H1 (cell line): ENCODE data around the gene APPL2. TPM values are rescaled to one million over a fixed set of nuclear protein-coding genes. Genes with fewer than 3 reads are reported as not detected.
"Not testable (repeated sequence)": the region's sequence is repeated elsewhere in the genome, so short reads cannot be mapped to it uniquely, and the experiment has no call there.

ENCODE experiments used
- CTCF ChIA-PET: fragments of 300-600 bp; sonication (Branson Sonifier 250); formaldehyde crosslinking; loops from one replicate; lab custom pipeline; 2021; ENCODE audit not compliant: partially characterized antibody; lab: Charles Lee
- POLR2A ChIA-PET: fragments of 300-600 bp; sonication (Branson Sonifier 250); formaldehyde crosslinking; loops from one replicate; lab custom pipeline; 2021; ENCODE audit warnings: inconsistent platforms; ENCODE audit not compliant: partially characterized antibody; lab: Charles Lee
- DNase-seq, 2 experiments: peaks; one replicate each; pipeline versions ENCODE4 v3.0.0 to v3.0.0-alpha.2; 2010 to 2022; ENCODE audit warnings: low spot score in 2 of 2, low read depth in 1 of 2, mixed read lengths in 1 of 2
- FAIRE-seq: peaks from 2 replicates; lab custom pipeline; 2011; peaks lifted over from hg19 to GRCh38; lab: Jason Lieb, UNC
- H2AFZ ChIP-seq: 2 replicates; pipeline ENCODE4 v1.8.1; 2012; ENCODE audit warnings: low read length, inconsistent platforms
- H2AK5ac ChIP-seq: 2 replicates; pipeline ENCODE4 v1.6.1; 2013; ENCODE audit warnings: low read depth, low read length
- H2BK120ac ChIP-seq: replicated peaks from 2 replicates; pipeline ENCODE3; 2013; ENCODE audit warnings: low read depth, low read length, inconsistent platforms
- H2BK12ac ChIP-seq: 2 replicates; pipeline ENCODE4 v1.6.1; 2013; ENCODE audit warnings: low read depth, low read length
- H2BK15ac ChIP-seq: 2 replicates; pipeline ENCODE4 v1.6.1; 2013; ENCODE audit warnings: low read length
- H2BK20ac ChIP-seq: 2 replicates; pipeline ENCODE4 v1.6.1; 2013; ENCODE audit warnings: low read length
- H2BK5ac ChIP-seq: 2 replicates; pipeline ENCODE4 v1.6.1; 2013; ENCODE audit warnings: low read depth, low read length
- H3K14ac ChIP-seq: 2 replicates; pipeline ENCODE4 v1.6.1; 2013; ENCODE audit warnings: inconsistent platforms; ENCODE audit not compliant: insufficient read length
- H3K18ac ChIP-seq: 2 replicates; pipeline ENCODE4 v1.6.1; 2013; ENCODE audit warnings: low read length; ENCODE audit errors: extremely low read depth
- H3K23ac ChIP-seq: 2 replicates; pipeline ENCODE4 v1.6.1; 2013; ENCODE audit warnings: inconsistent platforms; ENCODE audit not compliant: insufficient read length
- H3K23me2 ChIP-seq: 2 replicates; pipeline ENCODE4 v1.6.1; 2013; ENCODE audit warnings: low read depth, low read length
- H3K27ac ChIP-seq: 2 replicates; pipeline ENCODE4 v1.6.1; 2011; ENCODE audit warnings: low read depth, low read length, inconsistent platforms
- H3K27me3 ChIP-seq, 4 experiments: replicated peaks in 1 of 4; 1 replicate in 1 of 4; 2 replicates in 3 of 4; pipeline versions ENCODE4 v1.6.1 to v1.8.1; 2011 to 2013; ENCODE audit warnings: low read length in 3 of 4, mild to moderate bottlenecking in 3 of 4, inconsistent platforms in 2 of 4, mixed read lengths in 2 of 4, moderate library complexity in 1 of 4; ENCODE audit not compliant: control insufficient read depth in 3 of 4, insufficient read depth in 3 of 4; ENCODE audit errors: extremely low read depth in 1 of 4
- H3K36me3 ChIP-seq, 4 experiments: 2 replicates each; pipeline versions ENCODE4 v1.6.1 to v1.8.1; 2011 to 2013; ENCODE audit warnings: mild to moderate bottlenecking in 4 of 4, low read length in 3 of 4, moderate library complexity in 2 of 4, control low read depth in 1 of 4, inconsistent platforms in 1 of 4; ENCODE audit not compliant: insufficient read depth in 4 of 4, control insufficient read depth in 2 of 4
- H3K4ac ChIP-seq: replicated peaks from 2 replicates; pipeline ENCODE3; 2013; ENCODE audit warnings: low read length, low read depth, mixed read lengths, inconsistent platforms; ENCODE audit not compliant: insufficient read length
- H3K4me1 ChIP-seq, 4 experiments: replicated peaks in 1 of 4; 1 replicate in 1 of 4; 2 replicates in 3 of 4; pipeline versions ENCODE4 v1.6.1 to v1.8.1; 2011 to 2013; ENCODE audit warnings: low read length in 3 of 4, inconsistent platforms in 2 of 4, mixed read lengths in 1 of 4; ENCODE audit not compliant: insufficient read depth in 4 of 4, control insufficient read depth in 3 of 4
- H3K4me2 ChIP-seq, 2 experiments: 2 replicates each; pipeline versions ENCODE4 v1.6.1 to v1.8.1; 2011 to 2013; ENCODE audit warnings: low read depth in 2 of 2, low read length in 2 of 2, control low read depth in 1 of 2, inconsistent platforms in 1 of 2, mild to moderate bottlenecking in 1 of 2; ENCODE audit not compliant: insufficient read depth in 1 of 2
- H3K4me3 ChIP-seq, 4 experiments: fragments of 200-600, 300-600 bp in 1 of 4; sonication (generic), shearing (Covaris generic), sonication (Bioruptor Twin) in 1 of 4; 2 replicates each; pipeline versions ENCODE4 v1.5.1 to v1.8.1; 2011 to 2016; ENCODE audit warnings: low read length in 4 of 4, low read depth in 3 of 4, control low read depth in 2 of 4, inconsistent platforms in 2 of 4, mild to moderate bottlenecking in 2 of 4, mixed read lengths in 1 of 4, moderate library complexity in 1 of 4; ENCODE audit not compliant: insufficient read depth in 2 of 4; ENCODE audit errors: extremely low read depth in 1 of 4
- H3K56ac ChIP-seq: replicated peaks from 2 replicates; pipeline ENCODE3; 2013; ENCODE audit warnings: low read depth, mild to moderate bottlenecking, mixed read lengths, low read length, inconsistent platforms; ENCODE audit not compliant: insufficient read length
- H3K79me1 ChIP-seq: 2 replicates; pipeline ENCODE4 v1.6.1; 2013; ENCODE audit warnings: low read depth, low read length, control low read depth
- H3K79me2 ChIP-seq, 2 experiments: 2 replicates each; pipeline versions ENCODE4 v1.6.1 to v1.8.1; 2012 to 2013; ENCODE audit warnings: low read length in 2 of 2, mild to moderate bottlenecking in 2 of 2, inconsistent platforms in 1 of 2; ENCODE audit not compliant: insufficient read depth in 2 of 2, control insufficient read depth in 1 of 2
- H3K9ac ChIP-seq, 4 experiments: replicated peaks in 1 of 4; 1 replicate in 1 of 4; 2 replicates in 3 of 4; pipeline versions ENCODE4 v1.6.1 to v1.8.1; 2011 to 2013; ENCODE audit warnings: low read depth in 3 of 4, low read length in 3 of 4, control low read depth in 2 of 4, mild to moderate bottlenecking in 2 of 4, moderate library complexity in 2 of 4, inconsistent platforms in 1 of 4; ENCODE audit errors: extremely low read depth in 1 of 4
- H3K9me3 ChIP-seq, 2 experiments: 2 replicates each; pipeline versions ENCODE4 v1.6.1 to v1.8.1; 2012 to 2013; ENCODE audit warnings: mild to moderate bottlenecking in 2 of 2, moderate library complexity in 2 of 2, control low read depth in 1 of 2, inconsistent platforms in 1 of 2, low read depth in 1 of 2, low read length in 1 of 2, mixed read lengths in 1 of 2; ENCODE audit not compliant: insufficient read depth in 2 of 2
- H4K20me1 ChIP-seq, 2 experiments: replicated peaks in 1 of 2; 2 replicates each; pipeline versions ENCODE3 to v1.8.1; 2011 to 2013; ENCODE audit warnings: inconsistent platforms in 2 of 2, low read length in 2 of 2, mild to moderate bottlenecking in 1 of 2; ENCODE audit not compliant: insufficient read depth in 2 of 2, control insufficient read depth in 1 of 2
- H4K5ac ChIP-seq: 2 replicates; pipeline ENCODE4 v1.6.1; 2013; ENCODE audit warnings: low read length, low read depth, mixed read lengths, inconsistent platforms; ENCODE audit not compliant: insufficient read length
- H4K8ac ChIP-seq: 2 replicates; pipeline ENCODE4 v1.8.0; 2013; ENCODE audit warnings: mild to moderate bottlenecking, moderate library complexity, low read length, inconsistent platforms; ENCODE audit not compliant: insufficient read depth; ENCODE audit errors: extremely low read depth
- H4K91ac ChIP-seq: replicated peaks from 2 replicates; pipeline ENCODE3; 2013; ENCODE audit warnings: low read length, mixed read lengths, inconsistent platforms; ENCODE audit not compliant: insufficient read length
- WGBS, 2 experiments: shearing (Covaris generic) in 1 of 2; methylation state at CpG; one replicate each; pipeline versions ENCODE4 v1.1.6 to v1.1.7; 2013 to 2015; ENCODE audit warnings: low lambda C conversion rate in 2 of 2, mixed read lengths in 2 of 2, inconsistent platforms in 1 of 2, low coverage in 1 of 2, missing lambda C conversion rate in 1 of 2; ENCODE audit not compliant: insufficient replicate concordance in 2 of 2, insufficient coverage in 1 of 2, insufficient read length in 1 of 2; ENCODE audit errors: extremely low coverage in 1 of 2, missing lambda C conversion rate in 1 of 2; 5-methylcytosine and 5-hydroxymethylcytosine counted together
- polyA plus RNA-seq, 7 experiments: library from polyadenylated mRNA; depleted of rRNA in 3 of 7; stranded (reverse) in 5 of 7; unstranded in 2 of 7; fragments of >200 nt in 5 of 7; fragments of 200-250 nt in 2 of 7; gene quantifications; 1 replicate in 5 of 7; 2 replicates in 1 of 7; 4 replicates in 1 of 7; pipeline versions ENCODE4 v1.2.1 to v1.2.3, GENCODE V29; 2011 to 2013; ENCODE audit warnings: missing spikeins in 2 of 7, mixed read lengths in 2 of 7
- total RNA-seq: library from RNA; stranded (reverse); fragmentation: NEBNext Ultra II Directional; extraction: Animal tissue kit (Norgen Biotek cat#: 25700); gene quantifications from 2 replicates; pipeline ENCODE4 v1.2.1, GENCODE V29; 2021

Gene APPL2
- total and polyA plus RNA-seq, 2 of the 8 experiments (the other 6 are each of a cell fraction or from before 2014, with no cell fraction given) = 8.9 to 22.9 TPM

DNA sequence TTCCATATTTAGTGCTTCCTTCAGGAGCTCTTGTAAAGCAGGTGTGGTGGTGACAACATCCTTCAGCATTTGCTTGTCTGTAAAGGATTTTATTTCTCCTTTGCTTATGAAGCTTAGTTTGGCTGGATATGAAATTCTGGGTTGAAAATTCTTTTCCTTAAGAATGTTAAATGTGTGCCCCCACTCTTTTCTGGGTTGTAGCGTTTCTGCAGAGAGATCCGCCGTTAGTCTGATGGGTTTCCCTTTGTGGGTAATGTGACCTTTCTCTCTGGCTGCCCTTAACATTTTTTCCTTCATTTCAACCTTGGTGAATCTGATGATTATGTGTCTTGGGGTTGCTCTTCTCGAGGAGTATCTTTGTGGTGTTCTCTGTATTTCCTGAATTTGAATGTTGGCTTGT, 52.6 kb downstream of the APPL2 start:
- H3K4me1 ChIP-seq, H2AK5ac ChIP-seq, H2BK5ac ChIP-seq, H4K20me1 ChIP-seq, H4K91ac ChIP-seq, H2BK12ac ChIP-seq, H2BK120ac ChIP-seq, H4K8ac ChIP-seq, H3K18ac ChIP-seq, H3K9me3 ChIP-seq, H3K56ac ChIP-seq, H3K9ac ChIP-seq, H3K79me1 ChIP-seq, H3K79me2 ChIP-seq, H3K23me2 ChIP-seq, H4K5ac ChIP-seq, H3K4ac ChIP-seq, H2AFZ ChIP-seq, CTCF ChIA-PET, H2BK15ac ChIP-seq, H3K14ac ChIP-seq, H3K4me3 ChIP-seq, H3K23ac ChIP-seq, H3K27ac ChIP-seq, H2BK20ac ChIP-seq, FAIRE-seq, H3K4me2 ChIP-seq, H3K27me3 ChIP-seq, POLR2A ChIA-PET, DNase-seq: not testable (repeated sequence)
- peaks cover 2 to 23% (median 3%) of the 10 kb centered on the region in 4 experiments; a peak in 7 of 8 replicates for H3K36me3 ChIP-seq
- 94% methylated on average over 4 of the region's 4 CpGs; no CpG with 5 or more reads in 1 of the 2 experiments for WGBS, 2 experiments

DNA sequence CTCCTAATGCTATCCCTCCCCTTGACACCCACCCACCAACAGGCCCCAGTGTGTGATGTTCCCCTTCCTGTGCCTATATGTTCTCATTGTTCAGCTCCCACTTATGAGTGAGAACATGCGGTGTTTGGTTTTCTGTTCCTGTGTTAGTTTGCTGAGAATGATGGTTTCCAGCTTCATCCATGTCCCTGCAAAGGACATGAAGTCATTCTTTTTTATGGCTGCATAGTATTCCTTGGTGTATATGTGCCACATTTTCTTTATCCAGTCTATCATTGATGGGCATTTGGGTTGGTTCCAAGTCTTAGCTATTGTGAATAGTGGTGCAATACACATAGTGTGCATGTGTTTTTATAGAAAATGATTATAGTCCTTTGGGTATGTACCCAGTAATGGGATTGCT, 56.9 kb downstream of the APPL2 start:
- CTCF ChIA-PET = not testable (repeated sequence)

More for the DNA sequence above, 56.9 kb downstream of the APPL2 start:
- H3K4me1 ChIP-seq, H3K18ac ChIP-seq, H4K91ac ChIP-seq, H4K8ac ChIP-seq, H3K56ac ChIP-seq, DNase-seq, H3K4ac ChIP-seq, H2BK20ac ChIP-seq, H2BK12ac ChIP-seq, H3K14ac ChIP-seq, H2BK5ac ChIP-seq, H3K27ac ChIP-seq, H3K4me3 ChIP-seq, H3K9me3 ChIP-seq, H4K20me1 ChIP-seq, H3K27me3 ChIP-seq, H3K23me2 ChIP-seq, H3K79me1 ChIP-seq, POLR2A ChIA-PET, H3K4me2 ChIP-seq, H2BK120ac ChIP-seq, H2BK15ac ChIP-seq, FAIRE-seq, H4K5ac ChIP-seq, H3K9ac ChIP-seq, H3K23ac ChIP-seq, H2AK5ac ChIP-seq, H3K79me2 ChIP-seq, H2AFZ ChIP-seq: not testable (repeated sequence)
- 89% methylated on average over 1 of the region's 1 CpG; no CpG with 5 or more reads in 1 of the 2 experiments for WGBS, 2 experiments
- peaks cover 0 to 26% (median 3%) of the 10 kb centered on the region in 4 experiments; a peak in 4 of 8 replicates for H3K36me3 ChIP-seq
